ENCODE data around the gene ANKIB1.

- no peak for TF ChIP-seq MTA3 (IDR thresholded peaks at IDR 0.05; ENCODE audit: borderline replicate concordance)
- TF ChIP-seq ZNF121 (CRISPR knock-in tag; conservative IDR thresholded peaks at IDR 0.05) = no peak
- TF ChIP-seq SMAD3 (CRISPR knock-in tag; conservative IDR thresholded peaks at IDR 0.05) = no peak
- TF ChIP-seq POLR2AphosphoS5 (IDR thresholded peaks at IDR 0.05; ENCODE audit: control insufficient read depth, insufficient read depth, low read depth, low read length) = no peak
- no peak for TF ChIP-seq NFYB (IDR thresholded peaks at IDR 0.05; ENCODE audit: extremely low read depth, insufficient read length)
- TF ChIP-seq TOE1 (IDR thresholded peaks at IDR 0.05; ENCODE audit: borderline replicate concordance) = no peak
- TF ChIP-seq TOE1 (CRISPR knock-in tag; IDR thresholded peaks at IDR 0.05; ENCODE audit: borderline replicate concordance, low read depth) = no peak
- no peak for TF ChIP-seq JUND (IDR thresholded peaks at IDR 0.05; ENCODE audit: borderline replicate concordance, low read depth, low read length)
- TF ChIP-seq JUND (tag; IDR thresholded peaks at IDR 0.05; ENCODE audit: borderline replicate concordance, low read depth, low read length) = no peak
- no peak for TF ChIP-seq RAD21 (CRISPR knock-in tag; conservative IDR thresholded peaks at IDR 0.05 in 1 of 2, IDR thresholded peaks at IDR 0.05 in 1 of 2)
- no peak for TF ChIP-seq KLF6 (CRISPR knock-in tag; IDR thresholded peaks at IDR 0.05; ENCODE audit: borderline replicate concordance)
- TF ChIP-seq BHLHE40 (IDR thresholded peaks at IDR 0.05; ENCODE audit: low read length) = no peak
- TF ChIP-seq USF1 (CRISPR knock-in tag; IDR thresholded peaks at IDR 0.05) = no peak
- no peak for TF ChIP-seq ZNF224 (CRISPR knock-in tag; IDR thresholded peaks at IDR 0.05)
Measured at GRCh38 chr7:92228742-92229141, 17.0 kb upstream of the ANKIB1 start.

Data from K562 (cell line).